ENCODE results near the gene FXYD7. TPM values are rescaled to one million over a fixed set of nuclear protein-coding genes. Genes with fewer than 3 reads are reported as not detected.

FXYD7 gene
- polyA plus RNA-seq, 4 donors, result 0.82 to 6.6 (median 1.3) TPM

DNA sequence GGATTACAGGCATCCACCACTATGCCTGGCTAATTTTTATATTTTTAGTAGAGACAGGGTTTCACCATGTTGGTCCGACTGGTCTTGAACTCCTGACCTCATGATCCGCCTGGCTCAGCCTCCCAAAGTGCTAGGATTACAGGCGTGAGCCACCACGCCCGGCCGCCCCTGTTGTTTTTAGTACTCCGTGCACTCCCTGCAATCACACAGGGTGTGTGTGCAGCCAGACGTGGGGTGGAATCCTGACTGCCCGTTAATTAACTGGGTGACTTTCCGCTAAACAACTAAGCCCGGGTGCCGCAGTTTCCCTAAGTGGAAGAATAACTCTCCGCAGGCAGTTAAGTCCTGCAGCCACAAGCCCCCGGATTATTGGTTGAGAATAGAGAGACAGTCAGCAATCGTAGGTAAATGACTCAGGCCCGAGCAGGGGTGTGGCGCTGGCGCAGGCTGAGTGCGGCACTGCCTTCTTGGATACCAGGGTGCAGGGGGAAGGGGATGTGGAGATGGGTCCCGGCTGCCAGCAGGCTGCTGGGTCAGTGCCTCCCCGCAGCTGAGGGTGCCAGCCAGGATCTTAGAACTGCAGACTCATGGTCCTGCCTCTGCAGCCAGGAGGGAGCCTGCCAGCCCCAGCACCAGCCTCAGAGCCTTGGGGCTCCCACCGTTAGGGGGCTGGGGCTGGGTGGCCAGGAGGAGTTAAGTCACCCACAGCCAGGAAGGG lies 33.5 kb upstream of the FXYD7 start:
- no peak for DNase-seq (ENCODE audit: low read depth in 4 of 4, low spot score in 3 of 4)

DNA sequence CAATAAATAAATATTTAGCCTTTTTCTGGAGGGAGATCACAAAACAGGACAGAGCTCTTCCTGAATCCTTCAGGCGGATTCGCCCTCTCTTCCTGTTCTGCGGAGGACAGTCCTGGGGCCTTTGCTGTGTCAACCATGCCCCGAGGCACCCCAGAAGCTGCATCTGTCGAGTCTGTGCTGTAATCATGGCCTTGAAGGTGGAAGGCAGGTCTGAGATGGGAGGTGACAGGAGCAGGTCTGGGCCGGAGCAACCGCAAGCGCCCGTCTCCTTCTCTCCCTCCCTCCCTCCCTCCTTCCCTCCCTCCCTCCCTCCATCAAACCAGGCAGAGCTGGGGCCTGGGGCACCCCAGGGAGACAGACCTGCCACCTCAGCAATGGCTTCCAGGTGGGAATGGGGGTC lies 32.1 kb upstream of the FXYD7 start:
- DNase-seq (ENCODE audit: low read depth in 4 of 4, low spot score in 3 of 4), result no peak

DNA sequence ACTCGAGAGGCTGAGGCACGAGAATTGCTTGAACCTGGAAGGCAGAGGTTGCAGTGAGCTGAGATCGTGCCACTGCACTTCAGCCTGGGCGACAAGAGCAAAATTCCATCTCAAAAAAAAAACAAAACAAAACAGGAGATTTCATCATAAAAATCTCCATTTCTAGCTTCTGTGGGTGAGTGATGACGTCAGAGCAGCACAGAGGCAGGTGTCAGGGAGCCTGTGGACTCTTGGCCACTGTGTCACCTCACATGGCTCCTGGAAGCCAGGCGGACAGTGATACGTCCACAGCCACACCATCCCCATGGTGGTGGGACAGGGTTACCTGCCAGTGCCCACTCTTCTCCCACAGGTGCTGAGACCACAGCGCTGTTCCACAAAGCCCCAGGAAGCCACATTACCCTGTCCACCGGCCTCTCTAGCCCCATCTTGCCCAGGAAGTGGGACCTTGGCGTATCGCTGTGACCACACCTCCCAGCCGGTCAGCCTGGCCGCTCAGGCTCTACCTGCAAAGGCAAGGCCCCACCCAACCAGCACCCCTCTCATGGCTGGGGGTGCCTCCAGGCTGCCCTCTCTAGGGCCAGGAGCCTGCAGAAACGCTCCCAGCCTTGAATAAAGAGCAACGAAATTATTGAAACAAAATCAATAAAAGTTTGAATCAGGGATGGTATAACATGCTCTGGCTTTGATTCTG lies 29.9 kb upstream of the FXYD7 start:
- no peak for DNase-seq (ENCODE audit: low read depth in 4 of 4, low spot score in 3 of 4)

GRCh38 chr19:35114353-35115176 lies 28.5 kb upstream of the FXYD7 start:
- peak; percentile 53 to 68 (median 65) for DNase-seq (ENCODE audit: low read depth in 4 of 4, low spot score in 3 of 4)

DNA sequence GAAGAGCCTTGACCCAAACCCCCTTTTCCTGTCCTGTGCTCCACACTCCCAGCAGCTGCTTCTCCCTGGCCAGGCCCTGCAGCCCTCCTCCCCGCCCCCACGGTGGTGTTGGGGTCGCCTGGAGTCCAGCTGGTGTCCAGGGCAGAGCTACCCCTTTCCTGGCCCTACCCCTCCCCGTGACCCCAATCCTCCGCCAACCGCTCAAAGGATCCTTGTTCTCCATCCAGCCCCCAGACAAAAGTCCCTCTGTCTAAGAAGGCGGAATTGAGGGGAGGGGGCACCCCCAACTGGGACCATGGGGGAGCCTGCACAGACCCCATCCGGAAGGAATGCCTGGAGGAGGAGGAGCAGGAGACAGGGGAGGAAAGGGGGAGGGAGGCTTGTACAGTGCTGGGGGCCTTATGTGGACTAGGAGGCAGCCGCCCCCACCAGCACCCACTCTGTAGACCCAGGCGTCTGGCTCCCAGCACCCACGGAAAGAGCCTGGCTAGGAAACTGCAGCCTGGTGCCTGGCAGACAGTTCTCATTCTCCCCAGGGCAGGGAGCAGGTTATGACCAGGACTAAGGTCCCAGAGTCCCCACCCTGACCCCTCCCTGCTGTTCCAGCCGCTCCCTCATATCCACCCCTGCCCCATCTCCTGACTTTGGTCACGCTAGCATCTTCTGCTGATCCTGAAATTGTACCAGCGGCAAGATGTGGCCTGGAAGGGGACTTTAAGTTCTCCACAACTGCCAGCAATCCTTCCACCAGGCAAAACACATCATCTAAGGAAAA lies 27.7 kb upstream of the FXYD7 start, which contains the start of gene FXYD3:
FXYD3 (plus strand) TSS at position 647 of the 775 bp plus-strand sequence. CDS start 3,554 bp downstream, outside the sequence.
- DNase-seq (ENCODE audit: low read depth in 4 of 4, low spot score in 3 of 4), result no peak

GRCh38 chr19:35116072-35116801 lies 26.8 kb upstream of the FXYD7 start:
- no peak for DNase-seq (ENCODE audit: low read depth in 4 of 4, low spot score in 3 of 4)

DNA sequence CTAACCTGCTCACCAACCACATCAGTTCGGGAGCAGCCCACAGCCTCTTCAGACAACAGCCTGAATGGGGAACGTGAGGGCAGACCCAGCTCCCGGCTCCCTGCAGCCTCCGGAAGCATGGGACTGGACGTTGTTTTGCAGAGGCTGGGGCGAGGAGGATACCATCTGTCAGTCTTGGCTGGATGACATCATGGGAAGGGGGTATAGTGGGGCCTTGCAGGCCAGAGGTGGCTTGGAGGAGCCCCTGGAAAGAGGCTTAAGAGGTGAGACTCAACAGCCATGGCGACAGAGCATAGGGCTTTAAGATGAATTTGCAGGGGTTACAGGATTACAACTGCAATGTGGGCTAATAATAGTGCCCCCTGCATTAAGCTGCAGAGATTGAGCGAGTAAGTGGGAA lies 25.9 kb upstream of the FXYD7 start:
- DNase-seq (ENCODE audit: low read depth in 4 of 4, low spot score in 3 of 4), result no peak

GRCh38 chr19:35117799-35118198 lies 25.3 kb upstream of the FXYD7 start:
- no peak for DNase-seq (ENCODE audit: low read depth in 4 of 4, low spot score in 3 of 4)

- no peak for DNase-seq (ENCODE audit: low read depth in 4 of 4, low spot score in 3 of 4)
Measured at GRCh38 chr19:35118268-35119020, 24.6 kb upstream of the FXYD7 start.

- DNase-seq (ENCODE audit: low read depth in 4 of 4, low spot score in 3 of 4), result no peak
Measured at GRCh38 chr19:35119091-35119490, 24.0 kb upstream of the FXYD7 start.

DNA sequence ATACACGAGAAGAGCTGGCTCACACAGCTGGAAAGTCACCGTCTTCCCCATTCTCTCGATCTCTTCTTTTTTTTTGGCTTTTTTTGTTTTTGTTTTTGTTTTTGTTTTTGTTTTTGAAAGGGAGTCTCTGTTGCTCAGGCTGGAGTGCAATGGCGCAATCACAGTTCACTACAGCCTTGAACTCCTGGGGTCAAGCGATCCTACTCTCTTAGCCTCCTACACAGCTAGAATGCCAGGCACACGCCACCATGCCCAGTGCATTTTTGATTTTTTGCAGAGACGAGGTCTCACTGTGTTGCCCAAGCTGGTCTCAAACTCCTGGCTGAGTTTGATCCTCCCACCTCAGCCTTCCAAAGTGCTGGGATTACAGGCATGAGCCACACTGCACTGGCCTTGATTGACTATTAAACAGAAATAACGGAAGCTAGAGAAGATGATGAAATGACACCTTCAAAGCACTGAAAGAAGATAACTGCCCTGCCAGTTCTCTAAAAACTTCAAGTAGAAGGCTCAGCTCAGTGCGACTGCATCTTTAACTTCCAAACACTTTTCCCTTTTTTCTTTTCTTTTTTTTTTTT lies 23.4 kb upstream of the FXYD7 start:
- DNase-seq (ENCODE audit: low read depth in 4 of 4, low spot score in 3 of 4), result no peak

GRCh38 chr19:35120492-35120891 lies 22.6 kb upstream of the FXYD7 start:
- no peak for DNase-seq (ENCODE audit: low read depth in 4 of 4, low spot score in 3 of 4)

GRCh38 chr19:35120898-35121297 lies 22.2 kb upstream of the FXYD7 start:
- DNase-seq (ENCODE audit: low read depth in 4 of 4, low spot score in 3 of 4), result no peak

DNA sequence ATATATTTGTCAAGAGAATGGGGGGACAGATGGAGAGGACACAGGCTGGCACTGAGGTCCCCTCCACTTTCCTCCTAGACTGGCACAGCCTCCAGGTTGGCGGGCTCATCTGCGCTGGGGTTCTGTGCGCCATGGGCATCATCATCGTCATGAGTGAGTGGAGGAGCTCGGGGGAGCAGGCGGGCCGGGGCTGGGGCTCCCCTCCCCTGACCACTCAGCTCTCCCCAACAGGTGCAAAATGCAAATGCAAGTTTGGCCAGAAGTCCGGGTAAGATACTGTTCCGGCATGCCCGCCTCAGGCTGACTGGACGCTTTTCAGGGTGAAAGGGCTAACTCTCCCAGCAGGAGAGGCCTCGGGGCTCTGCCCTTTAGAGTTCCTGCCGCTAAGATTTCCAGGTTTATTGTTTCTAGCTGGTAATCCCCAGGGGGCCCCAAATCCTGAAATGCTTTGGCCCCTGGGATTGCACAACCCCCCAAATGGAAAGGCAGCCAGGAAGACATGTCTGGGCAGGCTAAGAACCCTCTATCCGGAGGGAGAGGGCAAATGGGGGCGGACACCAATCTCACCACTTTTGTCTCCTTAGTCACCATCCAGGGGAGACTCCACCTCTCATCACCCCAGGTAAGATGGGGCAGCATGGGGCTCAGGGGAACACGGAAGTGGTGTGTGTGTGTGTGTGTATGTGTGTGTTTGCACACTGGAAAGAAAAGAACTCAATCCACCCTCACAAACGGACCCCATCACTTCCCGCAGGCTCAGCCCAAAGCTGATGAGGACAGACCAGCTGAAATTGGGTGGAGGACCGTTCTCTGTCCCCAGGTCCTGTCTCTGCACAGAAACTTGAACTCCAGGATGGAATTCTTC lies 20.1 kb upstream of the FXYD7 start:
- no peak for DNase-seq (ENCODE audit: low read depth in 4 of 4, low spot score in 3 of 4)

- DNase-seq (ENCODE audit: low read depth in 4 of 4, low spot score in 3 of 4), result no peak
Measured at GRCh38 chr19:35123573-35123972, 19.5 kb upstream of the FXYD7 start.

GRCh38 chr19:35124098-35125060 lies 18.7 kb upstream of the FXYD7 start:
- peak in 2 of 4 donors; percentile 79 to 86 for DNase-seq (ENCODE audit: low read depth in 4 of 4, low spot score in 3 of 4)

- no peak for DNase-seq (ENCODE audit: low read depth in 4 of 4, low spot score in 3 of 4)
Measured at GRCh38 chr19:35125270-35125717, 17.8 kb upstream of the FXYD7 start.
